Fibroblast of lung (primary cell): Measurements from ENCODE around the gene STX7. TPM values are rescaled to one million over a fixed set of nuclear protein-coding genes. Genes with fewer than 3 reads are reported as not detected.
"Not testable (repeated sequence)": the region's sequence is repeated elsewhere in the genome, so short reads cannot be mapped to it uniquely, and the experiment has no call there.

Experiments used
- DNase-seq, 2 donors: peaks; one replicate each; pipeline versions ENCODE4 v3.0.0 to v3.0.0-alpha.2; 2010; ENCODE audit warnings: low read depth in 2 of 2
- H2AFZ ChIP-seq: 2 replicates; pipeline ENCODE4 v1.5.1; 2012; ENCODE audit warnings: low read length, control low read depth, inconsistent platforms
- H3K27ac ChIP-seq: 2 replicates; pipeline ENCODE4 v1.5.1; 2011; ENCODE audit warnings: low read length, control low read depth; ENCODE audit not compliant: insufficient read depth
- H3K27me3 ChIP-seq: 2 replicates; pipeline ENCODE4 v1.5.1; 2011; ENCODE audit warnings: mild to moderate bottlenecking, low read length; ENCODE audit not compliant: control insufficient read depth, insufficient read depth
- H3K36me3 ChIP-seq: 2 replicates; pipeline ENCODE4 v1.5.1; 2011; ENCODE audit warnings: low read length; ENCODE audit not compliant: control insufficient read depth, insufficient read depth
- H3K4me1 ChIP-seq: 2 replicates; pipeline ENCODE4 v1.5.1; 2011; ENCODE audit warnings: low read length; ENCODE audit not compliant: control insufficient read depth, insufficient read depth; ENCODE audit errors: extremely low read depth
- H3K4me2 ChIP-seq: 2 replicates; pipeline ENCODE4 v1.5.1; 2011; ENCODE audit warnings: low read length, control low read depth; ENCODE audit not compliant: insufficient read depth; ENCODE audit errors: extremely low read depth
- H3K4me3 ChIP-seq, 4 experiments: fragments of 200-600 bp in 1 of 4; sonication (generic) in 1 of 4; replicated peaks in 1 of 4; 2 replicates each; pipeline ENCODE4 v1.5.1; 2011 to 2016; ENCODE audit warnings: low read length in 4 of 4, low read depth in 3 of 4, mild to moderate bottlenecking in 3 of 4, control low read depth in 2 of 4, inconsistent platforms in 1 of 4, mixed read lengths in 1 of 4; ENCODE audit not compliant: insufficient read depth in 1 of 4; ENCODE audit errors: control extremely low read depth in 1 of 4
- H3K79me2 ChIP-seq: 2 replicates; pipeline ENCODE4 v1.5.1; 2012; ENCODE audit warnings: mild to moderate bottlenecking, low read length, inconsistent platforms; ENCODE audit not compliant: control insufficient read depth, insufficient read depth
- H3K9ac ChIP-seq: 2 replicates; pipeline ENCODE4 v1.5.1; 2011; ENCODE audit warnings: mild to moderate bottlenecking, low read length, control low read depth; ENCODE audit not compliant: insufficient read depth
- H3K9me3 ChIP-seq: 2 replicates; pipeline ENCODE4 v1.5.1; 2012; ENCODE audit warnings: low read depth, low read length; ENCODE audit not compliant: control insufficient read depth, insufficient read depth
- H4K20me1 ChIP-seq: 2 replicates; pipeline ENCODE4 v1.5.1; 2011; ENCODE audit warnings: low read length; ENCODE audit not compliant: control insufficient read depth, insufficient read depth; ENCODE audit errors: extremely low read depth
- CTCF ChIP-seq, 2 donors: IDR thresholded peaks in 1 of 2; conservative IDR thresholded peaks in 1 of 2; 1 replicate in 1 of 2; 2 replicates in 1 of 2; pipeline ENCODE4 v1.5.1; 2011 to 2012; ENCODE audit warnings: low read length in 2 of 2, control low read depth in 1 of 2, inconsistent platforms in 1 of 2, low read depth in 1 of 2, mild to moderate bottlenecking in 1 of 2
- EZH2 ChIP-seq: IDR thresholded peaks from 2 replicates; pipeline ENCODE4 v1.5.1; 2012; ENCODE audit warnings: low read length, control low read depth, mild to moderate bottlenecking; ENCODE audit errors: missing control alignments
- polyA minus RNA-seq: library from RNA; depleted of rRNA, polyadenylated mRNA; stranded (reverse); fragments of >200 nt; gene quantifications from 2 replicates; pipeline ENCODE4 v1.2.3, GENCODE V29; 2011; ENCODE audit warnings: low replicate concordance
- polyA plus RNA-seq, 2 donors: library from polyadenylated mRNA; depleted of rRNA in 1 of 2; stranded (reverse) in 1 of 2; unstranded in 1 of 2; fragments of >200 nt; gene quantifications; 2 replicates each; pipeline ENCODE4 v1.2.1, GENCODE V29; 2011 to 2012; ENCODE audit warnings: missing spikeins in 1 of 2
- total RNA-seq: library from RNA; depleted of rRNA; stranded (reverse); fragments of >200 nt; gene quantifications from 2 replicates; pipeline ENCODE4 v1.2.1, GENCODE V29; 2014

The STX7 gene
- 18.0 and 53.0 TPM in 2 replicates for total RNA-seq
- 31.5 and 52.1 TPM in 2 replicates for polyA plus RNA-seq
- polyA plus RNA-seq (2012): 25.8 and 33.2 TPM in 2 replicates
- 4.2 and 21.3 TPM in 2 replicates for polyA minus RNA-seq

GRCh38 chr6:132512638-132513632 lies at the start of gene STX7:
STX7 (minus strand) TSS chr6:132513116; CDS start chr6:132503530, 9,586 bp downstream.
- Histone ChIP-seq H3K4me2 (peak within 1 kb of the TSS; percentile 93), H3K9me3 (no peaks in the 10 kb centered on the region), H2AFZ (peak within 1 kb of the TSS; percentile 89), H3K27me3 (peaks cover 4% of the 10 kb centered on the region), H3K36me3 (no peaks in the 10 kb centered on the region), H3K9ac (peak within 1 kb of the TSS; percentile 75), H3K79me2 (peaks cover 43% of the 10 kb centered on the region), H3K27ac (peak within 1 kb of the TSS; percentile 61), H4K20me1 (peaks cover 1% of the 10 kb centered on the region), H3K4me3 (peak within 1 kb of the TSS; percentile 79 to 92 (median 89)), H3K4me1 (no peaks in the 10 kb centered on the region)
- TF ChIP-seq EZH2 (no peak), CTCF (conservative IDR thresholded peaks at IDR 0.05 in 1 of 2, IDR thresholded peaks at IDR 0.05 in 1 of 2; ENCODE audit: low read depth in 1 of 2, low read length in 2 of 2) (no peak)
- peak; percentile 84 for DNase-seq

- H2AFZ ChIP-seq, H3K9ac ChIP-seq, H4K20me1 ChIP-seq, H3K36me3 ChIP-seq, H3K4me1 ChIP-seq, H3K4me2 ChIP-seq, H3K79me2 ChIP-seq, H3K4me3 ChIP-seq, H3K27me3 ChIP-seq, DNase-seq, H3K9me3 ChIP-seq, H3K27ac ChIP-seq: not testable (repeated sequence)
Measured at GRCh38 chr6:132560087-132560486, 47.2 kb upstream of the STX7 start.

GRCh38 chr6:132552372-132552771 lies 39.5 kb upstream of the STX7 start, which contains the start of gene TAAR8:
TAAR8 (plus strand) TSS chr6:132552672; CDS start chr6:132552693, 21 bp downstream.
- DNase-seq: no peak
- no peak for TF ChIP-seq CTCF (conservative IDR thresholded peaks at IDR 0.05 in 1 of 2, IDR thresholded peaks at IDR 0.05 in 1 of 2; ENCODE audit: low read depth in 1 of 2, low read length in 2 of 2)
- no peak for TF ChIP-seq EZH2
- Histone ChIP-seq H3K9me3 (no peaks in the 10 kb centered on the region), H3K4me2 (no peak within 1 kb of the TSS), H4K20me1 (no peaks in the 10 kb centered on the region), H3K4me1 (no peaks in the 10 kb centered on the region), H3K9ac (no peak within 1 kb of the TSS), H3K79me2 (no peaks in the 10 kb centered on the region), H3K4me3 (no peak within 1 kb of the TSS), H3K36me3 (no peaks in the 10 kb centered on the region), H3K27me3 (peaks cover 3% of the 10 kb centered on the region), H2AFZ (no peak within 1 kb of the TSS), H3K27ac (no peak within 1 kb of the TSS)
